GM18507 (cell line): ENCODE data around the gene DCANP1.
"Not testable (repeated sequence)": the region's sequence is repeated elsewhere in the genome, so short reads cannot be mapped to it uniquely, and the experiment has no call there.

Source experiments
- DNase-seq: peaks from one replicate; pipeline ENCODE4 v3.0.0; 2011; ENCODE audit warnings: low read depth; ENCODE audit not compliant: insufficient read length; ENCODE audit errors: extremely low spot score
- FAIRE-seq: peaks from 2 replicates; lab custom pipeline; 2011; peaks lifted over from hg19 to GRCh38; lab: Jason Lieb, UNC

DCANP1 gene

GRCh38 chr5:135447298-135447929, at the start of gene DCANP1:
DCANP1 (minus strand) TSS chr5:135447348; CDS start chr5:135447108, 240 bp downstream.
- FAIRE-seq = no peak
- no peak for DNase-seq

GRCh38 chr5:135495531-135495930, 48.4 kb upstream of the DCANP1 start:
- not testable (repeated sequence) for DNase-seq, FAIRE-seq

GRCh38 chr5:135494196-135494595, 47.0 kb upstream of the DCANP1 start:
- no peak for DNase-seq
- no peak for FAIRE-seq

GRCh38 chr5:135493406-135494180, 46.4 kb upstream of the DCANP1 start:
- DNase-seq = no peak

GRCh38 chr5:135492319-135492626, 45.1 kb upstream of the DCANP1 start:
- FAIRE-seq (no peak), DNase-seq (no peak)

More at GRCh38 chr5:135493406-135494180, 46.4 kb upstream of the DCANP1 start:
- no peak for FAIRE-seq

GRCh38 chr5:135491552-135492318, 44.6 kb upstream of the DCANP1 start:
- no peak for FAIRE-seq
- no peak for DNase-seq

GRCh38 chr5:135491038-135491551, 43.9 kb upstream of the DCANP1 start:
- DNase-seq (no peak), FAIRE-seq (no peak)

GRCh38 chr5:135490245-135491037, 43.3 kb upstream of the DCANP1 start:
- DNase-seq (no peak), FAIRE-seq (no peak)

- FAIRE-seq (no peak), DNase-seq (no peak)
Measured at GRCh38 chr5:135489466-135490244, 42.5 kb upstream of the DCANP1 start.

- FAIRE-seq = no peak
- no peak for DNase-seq
Measured at GRCh38 chr5:135488727-135489465, 41.7 kb upstream of the DCANP1 start.

GRCh38 chr5:135487839-135488514, 40.8 kb upstream of the DCANP1 start:
- no peak for FAIRE-seq
- DNase-seq = no peak

- no peak for FAIRE-seq
- DNase-seq = no peak
Measured at GRCh38 chr5:135487037-135487395, 39.9 kb upstream of the DCANP1 start.

GRCh38 chr5:135486131-135487036, 39.2 kb upstream of the DCANP1 start:
- FAIRE-seq (no peak), DNase-seq (no peak)

- no peak for FAIRE-seq
Measured at GRCh38 chr5:135484674-135485086, 37.5 kb upstream of the DCANP1 start.

GRCh38 chr5:135483254-135483653, 36.1 kb upstream of the DCANP1 start:
- FAIRE-seq (no peak), DNase-seq (no peak)

More at GRCh38 chr5:135484674-135485086, 37.5 kb upstream of the DCANP1 start:
- DNase-seq = no peak

GRCh38 chr5:135482381-135482933, 35.3 kb upstream of the DCANP1 start:
- no peak for DNase-seq

More at GRCh38 chr5:135482381-135482933, 35.3 kb upstream of the DCANP1 start:
- no peak for FAIRE-seq
